ENCODE measurements around the gene PCNX2. TPM values are rescaled to one million over a fixed set of nuclear protein-coding genes. Genes with fewer than 3 reads are reported as not detected.

The PCNX2 gene
- total RNA-seq, 1 donor from 2014 or later, result 18.4 TPM

DNA sequence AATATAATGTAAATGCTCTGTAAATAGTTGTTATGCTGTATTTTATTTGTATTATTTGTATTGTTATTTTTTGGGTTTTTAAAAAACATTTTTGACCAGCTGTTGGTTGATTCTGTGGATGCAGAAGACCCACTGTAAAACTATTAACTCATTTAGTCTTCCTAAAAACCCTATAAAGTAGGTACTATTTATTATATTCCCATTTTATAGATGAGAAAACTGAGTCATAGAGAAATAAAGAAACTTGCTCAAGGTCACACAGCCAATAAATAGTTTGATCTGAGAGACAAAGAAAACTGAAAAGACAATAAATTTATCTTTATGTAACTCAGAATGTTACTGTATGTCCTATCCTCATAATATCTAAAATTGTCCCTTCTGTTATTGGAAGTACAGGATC is 30.8 kb upstream of the PCNX2 start:
- Mint-ChIP-seq H3K9me3 (no peaks in the 10 kb centered on the region), H3K27me3 (peaks cover 63% of the 10 kb centered on the region), H3K36me3 (no peaks in the 10 kb centered on the region), H3K4me3 (peak overlapping the region; percentile 88), H3K27ac (no peak overlapping the region), H3K4me1 (ENCODE audit: unreplicated experiment) (peaks cover 5% of the 10 kb centered on the region)
- TF ChIP-seq CTCF (conservative IDR thresholded peaks at IDR 0.05), result no peak
- DNase-seq (ENCODE audit: extremely low spot score, unreplicated experiment), result no peak

DNA sequence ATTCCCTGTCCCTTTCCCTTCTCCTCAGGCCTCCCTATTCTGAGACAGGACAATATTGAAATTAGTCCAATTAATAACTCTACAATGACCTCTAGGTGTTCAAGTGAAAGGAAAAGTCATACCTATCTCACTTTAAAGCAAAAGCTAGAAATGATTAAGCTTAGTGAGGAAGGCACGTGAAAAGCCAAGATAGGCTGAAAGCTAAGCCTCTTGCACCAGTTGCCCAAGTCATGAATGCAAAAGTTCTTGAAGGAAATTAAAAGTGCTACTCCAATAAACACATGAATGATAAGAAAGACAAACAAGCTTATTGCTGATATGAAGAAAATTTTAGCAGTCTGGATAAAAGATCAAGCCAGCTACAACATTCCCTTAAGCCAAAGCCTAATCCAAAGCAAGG is 28.2 kb upstream of the PCNX2 start:
- no peak overlapping the region for H3K27ac Mint-ChIP-seq
- no peak for TF ChIP-seq CTCF (conservative IDR thresholded peaks at IDR 0.05)

DNA sequence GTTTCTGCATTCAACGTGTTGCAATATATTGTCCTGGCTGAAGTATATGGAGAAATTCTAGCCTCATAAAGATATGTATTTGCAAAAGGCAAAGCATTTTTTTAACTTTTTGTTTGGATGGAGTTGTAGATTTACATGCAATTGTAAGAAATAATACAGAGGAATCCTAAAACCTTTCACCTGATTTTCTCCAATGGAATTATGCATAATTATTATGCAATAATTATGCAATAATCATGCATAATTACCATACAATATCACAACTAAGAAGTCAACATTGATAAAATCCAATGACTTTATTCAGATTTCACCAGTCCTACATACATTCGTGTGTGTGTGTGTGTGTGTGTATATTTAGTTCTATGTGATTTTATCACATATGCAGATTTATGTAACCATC is 24.5 kb upstream of the PCNX2 start:
- TF ChIP-seq CTCF (conservative IDR thresholded peaks at IDR 0.05), result no peak
- Mint-ChIP-seq H3K4me3 (no peak overlapping the region), H3K9me3 (no peaks in the 10 kb centered on the region), H3K27ac (no peak overlapping the region), H3K27me3 (peaks cover 39% of the 10 kb centered on the region), H3K36me3 (no peaks in the 10 kb centered on the region), H3K4me1 (ENCODE audit: unreplicated experiment) (no peaks in the 10 kb centered on the region)
- no peak for DNase-seq (ENCODE audit: extremely low spot score, unreplicated experiment)

More for the DNA sequence above, 28.2 kb upstream of the PCNX2 start:
- Mint-ChIP-seq H3K9me3 (no peaks in the 10 kb centered on the region), H3K4me1 (ENCODE audit: unreplicated experiment) (no peaks in the 10 kb centered on the region), H3K36me3 (no peaks in the 10 kb centered on the region), H3K27me3 (peaks cover 53% of the 10 kb centered on the region), H3K4me3 (no peak overlapping the region)
- no peak for DNase-seq (ENCODE audit: extremely low spot score, unreplicated experiment)

DNA sequence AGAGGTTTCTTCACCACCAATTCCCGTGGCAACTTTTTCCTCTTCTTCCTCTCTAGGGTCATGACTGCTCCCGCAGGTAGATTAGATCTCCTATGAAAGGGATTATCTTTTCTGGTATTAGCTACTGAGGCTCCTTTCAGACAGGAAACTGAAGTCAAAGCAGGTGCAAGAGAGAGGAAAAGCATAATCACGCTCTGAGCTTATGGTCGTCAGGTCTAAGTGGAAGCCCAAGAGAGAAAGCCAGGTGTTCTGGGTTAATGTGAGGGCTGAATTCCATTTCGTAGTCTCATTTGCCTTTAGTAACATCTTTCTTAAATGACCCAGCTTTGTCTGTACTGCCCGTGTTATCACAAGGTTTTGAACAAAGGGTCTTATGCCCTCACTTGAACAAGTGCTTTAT is 23.7 kb upstream of the PCNX2 start:
- Mint-ChIP-seq H3K36me3 (no peaks in the 10 kb centered on the region), H3K4me3 (no peak overlapping the region), H3K4me1 (ENCODE audit: unreplicated experiment) (no peaks in the 10 kb centered on the region), H3K27me3 (peaks cover 33% of the 10 kb centered on the region), H3K9me3 (no peaks in the 10 kb centered on the region), H3K27ac (no peak overlapping the region)
- no peak for DNase-seq (ENCODE audit: extremely low spot score, unreplicated experiment)
- no peak for TF ChIP-seq CTCF (conservative IDR thresholded peaks at IDR 0.05)

DNA sequence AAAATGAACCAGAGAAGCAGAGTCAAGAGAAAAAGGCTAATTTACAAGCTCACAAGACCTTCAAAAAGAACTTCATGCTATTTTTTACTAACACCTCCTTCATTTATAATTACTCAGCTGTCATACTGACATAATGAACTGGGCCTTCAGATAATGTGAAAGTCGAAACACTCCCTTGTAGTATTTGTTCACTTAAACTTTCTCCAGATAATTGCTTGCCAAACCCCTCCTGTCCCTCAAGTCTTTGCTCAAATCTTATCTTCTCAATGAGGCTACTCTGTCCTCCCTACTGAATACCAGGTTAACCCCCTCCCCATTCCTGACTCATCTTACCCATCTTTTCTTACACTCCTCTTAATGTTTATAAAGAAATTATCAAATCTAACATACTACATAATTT is 20.9 kb upstream of the PCNX2 start:
- Mint-ChIP-seq H3K4me3 (no peak overlapping the region), H3K36me3 (no peaks in the 10 kb centered on the region), H3K9me3 (no peaks in the 10 kb centered on the region), H3K27ac (no peak overlapping the region), H3K4me1 (ENCODE audit: unreplicated experiment) (no peaks in the 10 kb centered on the region), H3K27me3 (peaks cover 15% of the 10 kb centered on the region)
- no peak for DNase-seq (ENCODE audit: extremely low spot score, unreplicated experiment)
- TF ChIP-seq CTCF (conservative IDR thresholded peaks at IDR 0.05), result no peak

DNA sequence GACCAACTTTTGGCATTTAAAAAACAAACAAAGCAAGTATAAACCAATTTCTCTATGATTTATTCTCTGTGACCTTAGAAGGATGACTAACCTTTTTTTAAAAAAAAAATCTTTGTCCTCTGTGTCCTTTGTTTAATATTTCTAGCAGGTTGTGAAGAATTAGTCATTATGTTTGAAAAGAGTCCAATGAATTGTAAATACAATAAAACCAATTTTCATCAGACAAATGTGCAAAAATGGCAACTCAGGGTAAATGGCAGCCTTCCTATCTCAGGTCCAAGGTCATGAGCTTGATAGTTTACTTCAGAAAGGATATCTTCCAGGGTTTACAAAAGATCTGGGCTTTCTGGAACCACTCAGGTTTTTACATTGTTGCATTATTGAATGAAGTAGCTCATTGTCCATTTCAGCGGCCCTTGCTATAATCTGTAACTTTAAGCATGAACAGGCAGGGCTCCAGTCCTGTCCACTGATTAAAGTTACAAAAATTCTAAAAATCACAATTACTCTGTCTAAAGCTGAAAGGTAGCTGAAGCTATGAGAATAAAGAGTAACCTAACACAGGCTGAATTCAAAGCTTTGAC is 20.3 kb upstream of the PCNX2 start:
- no peak for DNase-seq (ENCODE audit: extremely low spot score, unreplicated experiment)
- TF ChIP-seq CTCF (conservative IDR thresholded peaks at IDR 0.05), result no peak
- peaks cover 15% of the 10 kb centered on the region for H3K27me3 Mint-ChIP-seq
- no peaks in the 10 kb centered on the region for H3K36me3 Mint-ChIP-seq
- no peaks in the 10 kb centered on the region for H3K4me1 Mint-ChIP-seq (ENCODE audit: unreplicated experiment)
- no peaks in the 10 kb centered on the region for H3K9me3 Mint-ChIP-seq
- no peak overlapping the region for H3K4me3 Mint-ChIP-seq
- no peak overlapping the region for H3K27ac Mint-ChIP-seq

Data from type B pancreatic cell (in vitro differentiated cells).